Fibroblast of the conjunctiva (primary cell): ENCODE measurements around the gene SGCA.

ENCODE experiments used
- DNase-seq: peaks from one replicate; pipeline ENCODE4 v3.0.0-alpha.2; 2010; ENCODE audit warnings: low read depth

SGCA gene

GRCh38 chr17:50149417-50150353 is 16.1 kb upstream of the SGCA start:
- DNase-seq = no peak

GRCh38 chr17:50150354-50151040 is 15.3 kb upstream of the SGCA start, which contains the start of gene PPP1R9B:
Gene PPP1R9B, minus strand, starts transcription at chr17:50150677. Its CDS starts 164 bp downstream, at chr17:50150513.
- no peak for DNase-seq

- DNase-seq = peak; percentile 79
Observed at GRCh38 chr17:50151041-50151936, 14.5 kb upstream of the SGCA start.

- DNase-seq = peak; percentile 70
Observed at GRCh38 chr17:50151937-50152547, 13.8 kb upstream of the SGCA start.

- no peak for DNase-seq
Observed at GRCh38 chr17:50152736-50153135, 13.1 kb upstream of the SGCA start.

GRCh38 chr17:50153650-50154575 is 11.9 kb upstream of the SGCA start:
- DNase-seq = no peak

GRCh38 chr17:50154604-50155003 is 11.2 kb upstream of the SGCA start:
- no peak for DNase-seq

GRCh38 chr17:50155115-50155819 is 10.5 kb upstream of the SGCA start:
- no peak for DNase-seq

GRCh38 chr17:50157891-50158290 is 7.9 kb upstream of the SGCA start:
- no peak for DNase-seq

- DNase-seq = peak; percentile 83
Observed at GRCh38 chr17:50161023-50161910, 4.5 kb upstream of the SGCA start.

- no peak for DNase-seq
Observed at GRCh38 chr17:50161911-50162288, 3.9 kb upstream of the SGCA start.

- DNase-seq = no peak
Observed at GRCh38 chr17:50162466-50163254, 3.1 kb upstream of the SGCA start.

GRCh38 chr17:50163843-50164696 is 1.7 kb upstream of the SGCA start:
- DNase-seq = no peak

GRCh38 chr17:50164697-50164988 is 1.2 kb upstream of the SGCA start:
- no peak for DNase-seq

GRCh38 chr17:50165066-50165465 is 739 bp upstream of the SGCA start:
- DNase-seq = no peak

GRCh38 chr17:50165466-50165865 is 339 bp upstream of the SGCA start:
- DNase-seq = no peak

- no peak for DNase-seq
Observed at GRCh38 chr17:50166518-50167181, 845 bp downstream of the SGCA start.
